NCI-H510A treated with DMSO at 0.1 percent for 48 hours (cell line): ENCODE measurements around the gene HSD17B8.

Experiments
- DNase-seq: peaks from one replicate; lab custom pipeline; 2025; lab: John Stamatoyannopoulos, UW

Gene HSD17B8

GRCh38 chr6:33248643-33248931 lies 44.1 kb downstream of the HSD17B8 start:
- no peak for DNase-seq

DNA sequence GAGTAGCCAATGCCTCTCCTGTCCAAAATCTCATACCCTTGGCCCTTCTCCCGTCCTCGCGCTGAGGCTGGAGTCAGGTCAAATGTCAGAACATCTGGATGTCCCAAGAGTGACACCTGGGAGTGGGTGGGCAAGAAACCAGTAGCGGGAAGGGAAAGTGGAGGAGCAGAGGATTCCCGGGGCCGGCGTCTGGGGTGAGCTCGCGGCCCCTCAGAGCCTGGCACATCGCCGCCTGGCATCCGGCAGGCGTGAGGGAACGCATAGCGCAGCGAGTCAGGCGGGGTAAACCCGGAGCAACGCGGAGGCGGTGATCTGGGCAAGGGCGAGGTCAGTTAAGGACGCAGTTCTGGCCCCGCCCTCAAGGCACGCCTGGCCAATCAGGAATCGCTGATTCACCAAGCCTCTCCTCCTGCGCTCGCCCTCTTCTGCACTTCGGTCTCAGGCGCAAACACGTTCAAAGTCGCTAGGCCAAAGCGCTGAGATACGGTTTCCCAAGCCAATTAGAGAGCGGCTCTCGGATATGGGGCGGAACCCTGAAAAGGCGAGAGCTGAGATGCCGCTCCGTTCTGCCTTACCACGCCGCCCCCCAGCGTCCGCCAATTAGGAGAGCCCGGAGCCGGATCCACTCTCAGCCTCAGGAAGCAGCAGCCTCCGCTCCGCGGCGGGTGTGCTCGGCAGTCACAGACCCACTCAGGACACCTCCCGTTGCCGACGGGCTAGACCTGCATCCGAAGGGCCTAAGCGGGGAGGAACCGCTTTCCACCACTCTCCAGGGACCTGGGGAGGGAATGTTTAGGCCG lies 44.7 kb downstream of the HSD17B8 start:
- DNase-seq: peak; percentile 99

DNA sequence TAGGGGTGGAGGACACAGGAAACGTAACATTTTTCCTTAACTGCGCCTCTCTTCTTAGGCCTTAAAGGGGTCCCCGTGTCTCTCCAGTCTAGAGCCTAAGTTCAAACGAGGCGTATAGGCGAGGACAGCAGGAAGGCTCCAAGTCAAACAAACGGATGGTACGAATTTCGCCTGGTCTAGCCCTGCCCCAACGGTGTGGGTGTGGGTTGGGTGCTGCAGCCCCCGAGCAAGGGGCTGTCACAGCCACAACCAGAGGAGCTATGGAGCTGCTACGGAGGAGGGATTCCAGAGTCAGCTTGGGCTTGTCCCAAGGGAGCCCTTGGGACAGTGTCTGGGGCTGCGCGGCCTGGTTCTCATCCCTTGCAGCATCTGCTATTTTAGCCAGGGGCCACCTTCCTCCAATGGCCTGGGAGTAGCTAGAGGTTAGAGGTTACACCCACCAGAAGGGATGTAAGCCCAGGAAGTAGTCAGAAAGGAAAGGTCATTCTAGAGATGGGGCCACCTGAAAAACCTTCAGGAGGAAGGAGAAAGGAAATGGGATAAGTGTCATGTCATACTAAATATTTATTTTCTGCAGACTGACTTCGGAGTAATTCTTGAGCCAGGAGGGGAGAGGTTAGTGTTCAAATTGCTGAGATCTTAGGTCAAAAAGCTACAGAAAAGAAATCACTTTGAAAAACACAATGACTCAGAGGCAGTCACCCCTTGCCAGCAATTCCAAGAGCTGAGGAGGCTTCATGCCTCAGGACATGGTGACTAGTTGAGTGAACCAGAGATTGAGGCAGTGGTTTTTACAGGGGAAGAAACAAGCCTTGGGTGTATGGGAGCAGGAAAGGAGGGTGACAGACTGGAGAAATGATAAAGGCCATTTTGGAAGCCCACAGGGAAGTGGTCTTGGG lies 45.5 kb downstream of the HSD17B8 start:
- DNase-seq: no peak

DNA sequence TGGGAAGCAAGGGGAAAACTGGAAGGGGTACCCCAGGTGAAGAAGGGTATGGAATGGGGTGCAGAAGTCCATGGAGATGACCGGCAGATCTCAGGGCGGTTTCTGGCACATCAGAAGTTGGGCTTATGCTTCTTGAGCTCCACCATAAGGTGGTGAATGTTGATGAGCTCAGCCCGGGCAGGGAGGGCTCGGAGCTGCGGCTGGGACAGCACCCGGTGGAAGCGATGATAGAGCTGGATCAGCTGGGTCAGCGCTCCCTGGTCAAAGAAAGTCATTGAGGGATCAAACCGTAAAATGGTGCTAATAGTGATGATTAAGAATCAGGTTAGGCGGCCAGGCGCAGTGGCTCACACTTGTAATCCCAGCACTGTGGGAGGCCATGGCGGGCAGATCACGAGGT lies 46.3 kb downstream of the HSD17B8 start:
- no peak for DNase-seq

DNA sequence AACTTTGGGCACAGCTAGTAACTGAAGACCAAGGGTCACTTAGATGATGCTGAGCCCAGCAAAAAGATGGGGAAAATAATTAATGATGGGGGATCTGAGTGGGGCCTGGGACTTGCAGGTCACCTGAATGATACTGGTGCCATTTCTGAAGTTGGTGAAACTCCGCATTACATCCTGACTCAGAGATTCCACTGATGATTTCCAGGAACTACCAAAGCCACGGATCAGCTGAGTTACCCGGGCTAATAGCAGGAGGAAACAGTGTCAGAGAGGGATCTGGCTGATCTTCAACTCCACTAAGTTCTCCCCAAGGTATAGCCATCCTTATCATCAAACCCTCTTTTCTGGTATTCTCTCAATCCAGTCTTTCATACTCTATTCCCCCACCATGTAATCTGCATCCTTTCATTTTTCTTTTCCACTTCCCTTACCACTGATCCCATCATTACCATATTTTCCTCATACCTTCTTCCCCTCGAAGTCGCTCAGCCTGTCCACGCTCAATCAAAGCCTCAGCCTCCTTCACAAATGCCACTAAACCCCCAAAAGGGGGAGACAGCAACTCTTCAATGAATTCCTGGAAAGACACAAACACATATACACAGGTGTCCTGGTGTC lies 47.0 kb downstream of the HSD17B8 start:
- DNase-seq: no peak

DNA sequence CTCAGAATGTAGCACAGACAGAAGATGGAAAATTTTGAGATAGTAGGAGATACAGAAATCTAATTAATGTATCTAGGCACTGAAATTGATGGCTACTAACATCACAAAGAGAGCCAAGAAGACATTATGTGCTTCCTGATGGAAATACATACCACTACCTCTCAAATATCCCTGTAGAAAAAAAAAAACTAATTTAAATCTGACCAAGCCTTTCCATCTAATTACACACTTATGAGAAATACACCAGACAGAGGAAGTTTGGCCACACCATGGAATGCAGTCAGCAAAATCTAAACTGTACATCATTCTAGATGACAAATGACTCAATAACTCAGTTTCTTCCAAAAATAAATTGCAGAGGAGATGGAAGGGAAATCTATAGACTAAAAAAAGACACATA lies 48.3 kb downstream of the HSD17B8 start:
- DNase-seq: no peak

DNA sequence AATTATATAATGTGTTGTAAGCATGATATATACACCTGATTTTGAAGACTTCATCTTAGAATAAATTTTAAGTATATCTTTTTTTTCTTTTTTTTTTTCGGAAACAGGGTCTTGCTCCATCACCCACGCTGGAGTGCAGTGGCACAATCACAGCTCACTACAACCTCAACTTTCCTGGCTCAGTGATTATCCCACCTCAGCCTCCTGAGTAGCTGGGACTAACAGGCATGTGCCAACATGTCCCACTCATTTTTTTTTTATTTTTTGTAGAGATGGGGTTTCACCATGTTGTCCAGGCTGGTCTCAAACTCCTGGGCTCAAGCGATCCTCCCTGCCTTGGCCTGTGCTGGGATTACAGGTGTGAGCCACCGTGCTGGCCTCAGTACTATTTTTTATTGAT lies 50.1 kb downstream of the HSD17B8 start:
- DNase-seq: no peak
